Right lobe of liver (tissue), 6 donors: ENCODE data around the gene TRPV2. TPM values are rescaled to one million over a fixed set of nuclear protein-coding genes. Genes with fewer than 3 reads are reported as not detected.

Source experiments
- ATAC-seq, 4 donors: fragments of 200-7000 bp; cut with Tn5 transposase; one replicate each; pipeline ENCODE4 v1.9.1; 2020; ENCODE audit warnings: mild to moderate bottlenecking in 4 of 4, moderate library complexity in 4 of 4
- DNase-seq, 3 donors: peaks; one replicate each; pipeline ENCODE4 v3.0.0-alpha.2; 2020
- H3K27ac ChIP-seq, 3 donors: fragments of 200-600 bp; one replicate each; pipeline ENCODE4 v1.8.0; 2022
- H3K27me3 ChIP-seq, 2 donors: fragments of 200-600 bp; one replicate each; pipeline ENCODE4 v1.8.0; 2022
- H3K36me3 ChIP-seq, 4 donors: fragments of 200-600 bp; sonication (generic) in 1 of 4; one replicate each; pipeline versions ENCODE4 v1.5.1 to v1.8.0; 2017 to 2022; ENCODE audit warnings: control low read depth in 1 of 4
- H3K4me1 ChIP-seq, 4 donors: fragments of 200-600 bp; sonication (generic) in 1 of 4; one replicate each; pipeline versions ENCODE4 v1.5.1 to v1.8.0; 2017 to 2022; ENCODE audit warnings: control low read depth in 1 of 4
- H3K4me3 ChIP-seq, 3 donors: fragments of 200-600 bp; one replicate each; pipeline ENCODE4 v1.8.0; 2022
- H3K9me3 ChIP-seq, 4 donors: fragments of 200-600 bp; sonication (generic) in 1 of 4; one replicate each; pipeline versions ENCODE4 v1.5.1 to v1.8.0; 2017 to 2022; ENCODE audit warnings: control low read depth in 1 of 4
- POLR2A ChIP-seq: fragments of 450-650 bp; IDR thresholded peaks from one replicate; pipeline ENCODE4 v1.6.1; 2017; ENCODE audit warnings: antibody characterized with exemption, mild to moderate bottlenecking
- WGBS: methylation state at CpG from one replicate; pipeline ENCODE4 v1.1.6; 2018; ENCODE audit warnings: low coverage, low lambda C conversion rate; ENCODE audit not compliant: insufficient coverage; ENCODE audit errors: missing lambda C conversion rate; 5-methylcytosine and 5-hydroxymethylcytosine counted together
- intact Hi-C, 2 donors: fragments of 100-400 bp; cut with DNase I; formaldehyde crosslinking; loops; one replicate each; pipeline versions ENCODE4 v1.11.2 to v1.14.1; 2022
- total RNA-seq, 6 experiments: library from RNA; depleted of rRNA in 2 of 6; stranded (reverse); fragments of >200 nt in 2 of 6; fragmentation: NEBNext Ultra II Directional in 3 of 6; extraction: Animal tissue kit (Norgen Biotek cat#: 25700) in 3 of 6; gene quantifications; one replicate each; pipeline versions ENCODE4 v1.1.0 to v1.2.4, GENCODE V29; 2016 to 2023
- TF ChIP-seq, protein P1 (sequence below), 4 donors: fragments of 200-600 bp in 3 of 4; fragments of 450-650 bp in 1 of 4; IDR thresholded peaks; one replicate each; pipeline versions ENCODE4 v1.5.1 to v1.8.0; 2016 to 2022; ENCODE audit warnings: antibody characterized with exemption in 4 of 4, mild to moderate bottlenecking in 2 of 4
- donor health status: DM: no; HTN: yes; CAD: no.
- donor health status: DM: no; HTN: no; CAD: no.
- donor health status: DM: no; HTN: no; CAD: no.
- donor health status: DM: no; HTN: yes; CAD: no.
- donor health status: DM: no; HTN: yes; CAD: no.

Gene TRPV2
- total RNA-seq, 6 experiments from 2014 or later, result 3.3 to 8.2 (median 4.8) TPM

GRCh38 chr17:16417399-16417798 lies 2.0 kb downstream of the TRPV2 start:
- no peak overlapping the region for H3K4me3 ChIP-seq
- DNase-seq, result no peak
- no peaks in the 10 kb centered on the region for H3K9me3 ChIP-seq
- 100% methylated on average over 4 of the region's 7 CpGs for WGBS
- no peaks in the 10 kb centered on the region for H3K36me3 ChIP-seq
- intact Hi-C loops, result loop anchor here in 1 of 2 donors (10.0 kb wide), 1 partner anchor 53 kb away; no protein-coding TSS in a partner anchor
- H3K27me3 ChIP-seq, result no peaks in the 10 kb centered on the region
- H3K27ac ChIP-seq, result no peak overlapping the region
- H3K4me1 ChIP-seq, result no peaks in the 10 kb centered on the region
- TF ChIP-seq POLR2A, result no peak
- TF ChIP-seq, protein P1, sequence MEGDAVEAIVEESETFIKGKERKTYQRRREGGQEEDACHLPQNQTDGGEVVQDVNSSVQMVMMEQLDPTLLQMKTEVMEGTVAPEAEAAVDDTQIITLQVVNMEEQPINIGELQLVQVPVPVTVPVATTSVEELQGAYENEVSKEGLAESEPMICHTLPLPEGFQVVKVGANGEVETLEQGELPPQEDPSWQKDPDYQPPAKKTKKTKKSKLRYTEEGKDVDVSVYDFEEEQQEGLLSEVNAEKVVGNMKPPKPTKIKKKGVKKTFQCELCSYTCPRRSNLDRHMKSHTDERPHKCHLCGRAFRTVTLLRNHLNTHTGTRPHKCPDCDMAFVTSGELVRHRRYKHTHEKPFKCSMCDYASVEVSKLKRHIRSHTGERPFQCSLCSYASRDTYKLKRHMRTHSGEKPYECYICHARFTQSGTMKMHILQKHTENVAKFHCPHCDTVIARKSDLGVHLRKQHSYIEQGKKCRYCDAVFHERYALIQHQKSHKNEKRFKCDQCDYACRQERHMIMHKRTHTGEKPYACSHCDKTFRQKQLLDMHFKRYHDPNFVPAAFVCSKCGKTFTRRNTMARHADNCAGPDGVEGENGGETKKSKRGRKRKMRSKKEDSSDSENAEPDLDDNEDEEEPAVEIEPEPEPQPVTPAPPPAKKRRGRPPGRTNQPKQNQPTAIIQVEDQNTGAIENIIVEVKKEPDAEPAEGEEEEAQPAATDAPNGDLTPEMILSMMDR (IDR thresholded peaks at IDR 0.05), result no peak
- ATAC-seq, result no peak

- no peak for TF ChIP-seq POLR2A
- TF ChIP-seq, protein P1 (IDR thresholded peaks at IDR 0.05), result no peak
- ATAC-seq, result no peak
- Histone ChIP-seq H3K4me1 (no peaks in the 10 kb centered on the region), H3K27me3 (no peaks in the 10 kb centered on the region), H3K36me3 (no peaks in the 10 kb centered on the region), H3K4me3 (no peak overlapping the region), H3K9me3 (no peaks in the 10 kb centered on the region), H3K27ac (no peak overlapping the region)
- WGBS, result 25% methylated on average over 2 of the region's 7 CpGs
- no peak for DNase-seq
- intact Hi-C loops, result loop anchor here in 1 of 2 donors (10.0 kb wide), 1 partner anchor 53 kb away; no protein-coding TSS in a partner anchor
Observed at GRCh38 chr17:16417896-16418684, 2.7 kb downstream of the TRPV2 start.

DNA sequence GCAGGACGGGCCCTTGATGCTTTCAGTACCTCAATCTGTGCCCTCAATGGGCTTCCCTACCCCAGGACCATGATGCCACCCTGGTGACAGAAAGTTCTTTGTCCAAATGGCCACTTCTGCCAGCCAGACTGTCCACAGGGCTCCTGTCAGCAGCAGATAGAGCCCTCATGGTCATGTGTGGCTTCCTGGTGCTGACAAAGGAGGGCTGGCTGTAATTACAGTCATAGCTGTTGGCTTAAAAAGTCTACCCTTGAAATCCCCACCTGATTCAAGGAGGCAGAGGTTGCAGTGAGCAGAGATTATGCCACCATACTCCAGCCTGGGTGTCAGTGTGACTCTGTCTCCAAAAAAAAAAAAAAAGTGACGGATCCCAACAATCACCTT lies 3.3 kb downstream of the TRPV2 start:
- TF ChIP-seq, protein P1 (IDR thresholded peaks at IDR 0.05), result no peak
- TF ChIP-seq POLR2A, result no peak
- intact Hi-C loops, result loop anchor here in 1 of 2 donors (10.0 kb wide), 1 partner anchor 54 kb away; no protein-coding TSS in a partner anchor
- WGBS, result 83% methylated on average over 2 of the region's 2 CpGs
- Histone ChIP-seq H3K36me3 (no peaks in the 10 kb centered on the region), H3K4me3 (no peak overlapping the region), H3K27ac (no peak overlapping the region), H3K4me1 (no peaks in the 10 kb centered on the region), H3K27me3 (no peaks in the 10 kb centered on the region), H3K9me3 (no peaks in the 10 kb centered on the region)
- ATAC-seq (no peak), DNase-seq (no peak)

DNA sequence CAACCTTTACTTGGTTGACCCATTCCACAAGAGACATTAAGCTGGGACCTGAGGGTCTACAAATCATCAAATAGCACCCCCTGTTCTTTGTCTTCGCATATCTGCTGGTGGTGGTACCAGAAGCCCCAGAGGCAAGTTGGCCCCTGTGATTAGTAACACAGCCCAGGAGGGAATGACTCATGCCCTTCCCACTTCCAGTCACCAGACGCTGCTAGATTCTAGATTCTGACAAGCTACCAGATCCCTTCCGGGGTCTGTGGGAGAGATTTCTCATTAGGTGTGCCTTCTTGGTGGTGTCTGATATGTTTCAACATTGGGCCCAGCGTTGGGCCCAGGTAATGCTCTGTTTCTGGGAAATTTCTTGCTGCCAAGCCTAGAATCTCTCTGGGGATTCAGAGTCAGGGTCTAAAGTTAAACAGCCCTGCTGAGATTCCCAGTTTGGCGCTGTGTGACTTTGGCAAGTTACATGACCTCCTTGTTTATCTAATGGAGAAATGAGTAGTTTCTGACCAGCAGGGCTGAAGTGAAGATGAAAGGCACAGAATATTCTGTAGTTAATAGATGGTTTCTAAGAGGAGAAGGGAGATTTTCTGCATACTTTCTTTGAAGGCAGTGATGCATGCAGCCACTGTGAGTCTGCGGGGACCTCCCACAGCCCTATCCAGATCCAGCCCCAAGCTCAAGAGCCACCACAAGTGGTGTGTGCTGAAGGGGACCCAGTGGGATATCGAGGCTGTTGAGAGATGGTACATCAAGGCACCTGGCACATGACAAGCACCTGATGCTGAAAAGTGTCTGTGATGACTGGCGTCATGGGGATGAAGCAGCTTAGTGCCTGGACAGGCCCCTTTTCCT lies 3.9 kb downstream of the TRPV2 start:
- no peaks in the 10 kb centered on the region for H3K4me1 ChIP-seq

More for the DNA sequence above, 3.9 kb downstream of the TRPV2 start:
- intact Hi-C loops, result loop anchor here in 1 of 2 donors (10.0 kb wide), 1 partner anchor 54 kb away; no protein-coding TSS in a partner anchor
- TF ChIP-seq POLR2A, result no peak
- TF ChIP-seq, protein P1 (IDR thresholded peaks at IDR 0.05), result no peak
- Histone ChIP-seq H3K4me3 (no peak overlapping the region), H3K27ac (no peak overlapping the region), H3K36me3 (no peaks in the 10 kb centered on the region), H3K9me3 (no peaks in the 10 kb centered on the region), H3K27me3 (no peaks in the 10 kb centered on the region)
- 65% methylated on average over 4 of the region's 8 CpGs for WGBS
- no peak for ATAC-seq
- no peak for DNase-seq
